ENCODE results near the gene FBXL16. TPM values are rescaled to one million over a fixed set of nuclear protein-coding genes. Genes with fewer than 3 reads are reported as not detected.

The FBXL16 gene
- polyA plus RNA-seq, 1 donor from 2014 or later = 3.4 TPM

GRCh38 chr16:732332-732731 is 26.7 kb upstream of the FBXL16 start:
- TF ChIP-seq TAF1 (IDR thresholded peaks at IDR 0.05; ENCODE audit: low read depth) = no peak
- TF ChIP-seq EP300 (conservative IDR thresholded peaks at IDR 0.05; ENCODE audit: poor library complexity, severe bottlenecking) = no peak
- TF ChIP-seq RAD21 (conservative IDR thresholded peaks at IDR 0.05) = no peak
- TF ChIP-seq EZH2 (IDR thresholded peaks at IDR 0.05; ENCODE audit: borderline replicate concordance, insufficient read depth, low read length, poor library complexity, severe bottlenecking) = no peak
- no peak for TF ChIP-seq POLR2AphosphoS5 (IDR thresholded peaks at IDR 0.05)
- TF ChIP-seq SMC3 (conservative IDR thresholded peaks at IDR 0.05; ENCODE audit: poor library complexity) = no peak
- no peak for TF ChIP-seq MXI1 (conservative IDR thresholded peaks at IDR 0.05; ENCODE audit: poor library complexity, severe bottlenecking)
- no peak for TF ChIP-seq CTCF (IDR thresholded peaks at IDR 0.05; ENCODE audit: poor library complexity, severe bottlenecking)
- TF ChIP-seq REST (IDR thresholded peaks at IDR 0.05; ENCODE audit: borderline replicate concordance) = no peak
- Histone ChIP-seq H3K27ac (ENCODE audit: low read length) (no peak overlapping the region), H3K79me2 (replicated peaks; ENCODE audit: insufficient read depth, low read length) (no peaks in the 10 kb centered on the region), H3K4me2 (ENCODE audit: low read length) (no peak overlapping the region), H3K27me3 (ENCODE audit: insufficient read depth, low read depth, low read length) (peaks cover 4% of the 10 kb centered on the region), H3F3A (ENCODE audit: insufficient read depth, low read length, poor library complexity, severe bottlenecking) (no peaks in the 10 kb centered on the region), H3K9me3 (ENCODE audit: low read length) (no peaks in the 10 kb centered on the region), H3K9me2 (ENCODE audit: insufficient read depth, low read length) (no peaks in the 10 kb centered on the region), H2AFZ (ENCODE audit: low read depth, low read length) (no peak overlapping the region), H4K20me1 (ENCODE audit: insufficient read depth) (no peaks in the 10 kb centered on the region), H3K36me3 (ENCODE audit: insufficient read depth, low read length) (no peaks in the 10 kb centered on the region), H3K4me3 (ENCODE audit: low read length) (no peak overlapping the region), H3K9ac (ENCODE audit: low read length) (no peak overlapping the region)

- Histone ChIP-seq H4K20me1 (ENCODE audit: insufficient read depth) (no peaks in the 10 kb centered on the region), H3K4me3 (ENCODE audit: low read length) (no peak overlapping the region), H3K79me2 (replicated peaks; ENCODE audit: insufficient read depth, low read length) (no peaks in the 10 kb centered on the region), H3K27ac (ENCODE audit: low read length) (no peak overlapping the region), H3K9me3 (ENCODE audit: low read length) (no peaks in the 10 kb centered on the region), H3K36me3 (ENCODE audit: insufficient read depth, low read length) (no peaks in the 10 kb centered on the region), H3K27me3 (ENCODE audit: insufficient read depth, low read depth, low read length) (peaks cover 7% of the 10 kb centered on the region), H3K9ac (ENCODE audit: low read length) (no peak overlapping the region), H2AFZ (ENCODE audit: low read depth, low read length) (no peak overlapping the region), H3K9me2 (ENCODE audit: insufficient read depth, low read length) (no peaks in the 10 kb centered on the region), H3F3A (ENCODE audit: insufficient read depth, low read length, poor library complexity, severe bottlenecking) (no peaks in the 10 kb centered on the region), H3K4me2 (ENCODE audit: low read length) (no peak overlapping the region)
- TF ChIP-seq EP300 (conservative IDR thresholded peaks at IDR 0.05; ENCODE audit: poor library complexity, severe bottlenecking) = no peak
- no peak for TF ChIP-seq REST (IDR thresholded peaks at IDR 0.05; ENCODE audit: borderline replicate concordance)
- TF ChIP-seq MXI1 (conservative IDR thresholded peaks at IDR 0.05; ENCODE audit: poor library complexity, severe bottlenecking) = no peak
- no peak for TF ChIP-seq SMC3 (conservative IDR thresholded peaks at IDR 0.05; ENCODE audit: poor library complexity)
- TF ChIP-seq RAD21 (conservative IDR thresholded peaks at IDR 0.05) = no peak
- TF ChIP-seq POLR2AphosphoS5 (IDR thresholded peaks at IDR 0.05) = no peak
- no peak for TF ChIP-seq TAF1 (IDR thresholded peaks at IDR 0.05; ENCODE audit: low read depth)
- TF ChIP-seq EZH2 (IDR thresholded peaks at IDR 0.05; ENCODE audit: borderline replicate concordance, insufficient read depth, low read length, poor library complexity, severe bottlenecking) = no peak
- no peak for TF ChIP-seq CTCF (IDR thresholded peaks at IDR 0.05; ENCODE audit: poor library complexity, severe bottlenecking)
Measured at GRCh38 chr16:730666-731509, 25.3 kb upstream of the FBXL16 start.
